ENCODE measurements around the gene TBX4. TPM values are rescaled to one million over a fixed set of nuclear protein-coding genes. Genes with fewer than 3 reads are reported as not detected.

TBX4 gene
- total RNA-seq (2013) = not detected
- polyA plus RNA-seq (not detected), polyA minus RNA-seq (not detected in 2 replicates), total RNA-seq (0 to 0.90 (median 0.03) reads per million in 11 experiments)

DNA sequence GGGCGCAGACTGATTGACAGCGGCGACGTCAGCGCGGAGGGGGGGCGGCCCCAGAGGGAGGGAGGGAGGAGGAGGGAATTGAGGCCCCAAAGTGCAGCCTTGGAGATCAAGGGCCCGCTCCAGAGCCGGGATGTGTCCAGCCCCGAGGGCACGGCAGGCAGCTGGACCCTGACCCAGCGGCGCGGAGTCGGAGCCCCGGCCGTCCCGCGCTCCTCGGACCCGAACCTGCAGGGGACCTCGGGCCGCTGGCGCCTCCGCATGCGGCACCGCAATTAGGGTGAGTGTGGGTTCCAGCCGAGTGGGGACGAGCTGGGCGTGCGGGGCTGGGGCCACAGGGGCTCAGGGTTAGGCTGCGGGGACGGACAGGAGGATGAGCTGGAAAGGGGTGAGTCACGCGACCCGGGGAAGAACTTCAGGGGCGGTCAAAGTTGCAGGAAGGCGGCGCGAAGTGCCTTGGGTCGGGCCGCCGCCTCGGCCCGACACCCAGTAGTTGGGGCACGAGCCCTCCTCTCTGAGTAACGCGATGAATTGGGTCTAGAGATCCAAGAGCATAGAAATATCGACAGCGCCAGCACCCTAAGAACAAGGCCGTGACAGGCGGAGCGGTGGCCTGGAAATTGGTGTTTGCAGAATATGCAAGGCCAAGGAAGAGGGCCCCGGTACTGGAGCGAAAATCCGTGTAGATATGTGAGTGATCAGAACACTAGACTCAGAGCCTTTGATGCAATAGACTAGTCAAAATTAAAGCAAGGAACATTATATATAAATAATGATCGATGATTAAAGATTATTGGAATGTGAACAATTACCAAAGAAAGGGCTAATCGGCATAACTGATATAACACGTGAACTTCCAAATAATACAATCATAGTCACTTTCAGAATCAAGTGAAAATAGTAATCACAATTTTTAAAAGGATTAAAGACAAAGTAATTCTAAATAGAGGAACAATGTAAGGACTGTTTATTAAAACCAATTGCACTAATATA is at the start of gene TBX4:
Gene TBX4 (plus strand): TSS at position 122 of the 990 bp plus-strand sequence. CDS start 4,069 bp downstream, outside the sequence.
- peaks cover 85 to 97% of the 10 kb centered on the region in 2 donors for H3K27me3 ChIP-seq (ENCODE audit: control insufficient read depth in 2 of 2, insufficient read depth in 2 of 2, low read length in 2 of 2)
- H3K9ac ChIP-seq (ENCODE audit: insufficient read depth, low read length, poor library complexity, severe bottlenecking) = no peak within 1 kb of the TSS

More for the DNA sequence above, at the start of gene TBX4:
- no peak within 1 kb of the TSS for H3K27ac Mint-ChIP-seq
- Histone ChIP-seq H3K27ac (ENCODE audit: low read depth in 1 of 2, low read length in 2 of 2) (no peak within 1 kb of the TSS), H3K4me3 (replicated peaks in 1 of 3; ENCODE audit: low read depth in 2 of 3, low read length in 3 of 3) (peak within 1 kb of the TSS in 1 of 3 experiments; percentile 17), H3K9me3 (replicated peaks in 1 of 2; ENCODE audit: control insufficient read depth in 1 of 2, insufficient read depth in 1 of 2, low read length in 2 of 2) (peaks cover 8 to 36% of the 10 kb centered on the region in 2 donors), H3K4me2 (replicated peaks; ENCODE audit: extremely low read depth, low read length, poor library complexity, severe bottlenecking) (peak within 1 kb of the TSS; percentile 26), H3K36me3 (replicated peaks in 1 of 2; ENCODE audit: control insufficient read depth in 1 of 2, insufficient read depth in 2 of 2, low read length in 2 of 2) (no peaks in the 10 kb centered on the region), H3K79me2 (ENCODE audit: insufficient read depth, low read length) (no peaks in the 10 kb centered on the region), H3K4me1 (ENCODE audit: control insufficient read depth in 1 of 2, insufficient read depth in 2 of 2, low read length in 2 of 2) (peaks cover 5 to 14% of the 10 kb centered on the region in 2 donors), H4K20me1 (ENCODE audit: insufficient read depth, low read length) (no peaks in the 10 kb centered on the region), H2AFZ (ENCODE audit: insufficient read depth, low read depth, low read length, poor library complexity, severe bottlenecking) (no peak within 1 kb of the TSS)
- peak within 1 kb of the TSS; percentile 31 to 81 for H3K4me3 Mint-ChIP-seq
- no peak for TF ChIP-seq CTCF (IDR thresholded peaks at IDR 0.05)
- H3K4me1 Mint-ChIP-seq = peaks cover 24% of the 10 kb centered on the region
- 10% methylated on average over 46 of the region's 59 CpGs for WGBS (ENCODE audit: insufficient coverage)
- intact Hi-C loops (cut with micrococcal nuclease) = no loop called here
- peak in 1 of 3 donors; percentile 8 for DNase-seq
- H3K27me3 Mint-ChIP-seq (ENCODE audit: low read depth in 3 of 3) = peaks cover 77 to 96% (median 91%) of the 10 kb centered on the region in 3 donors
- peaks cover 4 to 7% of the 10 kb centered on the region in 2 donors for H3K36me3 Mint-ChIP-seq
- peaks cover 0 to 36% (median 12%) of the 10 kb centered on the region in 7 donors for H3K9me3 Mint-ChIP-seq
